HCT116 (cell line): ENCODE measurements around the gene GNG2. TPM values are rescaled to one million over a fixed set of nuclear protein-coding genes. Genes with fewer than 3 reads are reported as not detected.

Source experiments
- ATAC-seq: fragments of 200-7000 bp; cut with Tn5 transposase; 2 replicates; pipeline ENCODE4 v1.9.1; 2020; ENCODE audit warnings: mild to moderate bottlenecking, moderate library complexity
- BruUV-seq: library from RNA; stranded (reverse); fragments of 400-500 nt; replicated peaks from 2 replicates; lab custom pipeline; 2021; lab: Mats Ljungman, UMichigan
- CTCF ChIA-PET: fragments of 300-600 bp; sonication (Branson Sonifier 250); formaldehyde crosslinking; loops from one replicate; lab custom pipeline; 2021; ENCODE audit warnings: antibody characterized with exemption; lab: Charles Lee
- POLR2A ChIA-PET: fragments of 300-600, 350-600 bp; sonication (Branson Sonifier 250); formaldehyde crosslinking; loops from one replicate; lab custom pipeline; 2021; ENCODE audit warnings: antibody characterized with exemption; lab: Charles Lee
- RAD21 ChIA-PET, 2 experiments: fragments of 300-600 bp; sonication (Branson Sonifier 250); formaldehyde crosslinking; loops; one replicate each; lab custom pipeline; 2023; ENCODE audit warnings: low total read pairs in 2 of 2; ENCODE audit not compliant: uncharacterized antibody in 2 of 2, unreplicated experiment in 2 of 2, low non-redundant PET in 1 of 2; lab: Charles Lee
- DNase-seq: peaks from one replicate; pipeline ENCODE4 v3.0.0-alpha.2; 2010; ENCODE audit warnings: low read depth, low spot score
- H2AFZ ChIP-seq: fragments of 200-600 bp; shearing (Covaris generic), sonication (generic); 2 replicates; pipeline ENCODE4 v1.6.1; 2017; ENCODE audit warnings: low read depth, mixed run types, mixed read lengths, antibody characterized with exemption, low read length; ENCODE audit not compliant: poor library complexity, severe bottlenecking
- H3K27ac ChIP-seq: 2 replicates; pipeline ENCODE4 v1.5.1; 2012; ENCODE audit warnings: low read depth, low read length
- H3K27me3 ChIP-seq: fragments of 200-600 bp; sonication (generic); 2 replicates; pipeline ENCODE4 v1.6.1; 2016; ENCODE audit warnings: mixed run types, low read length, mixed read lengths; ENCODE audit not compliant: insufficient read depth
- H3K36me3 ChIP-seq, 2 experiments: fragments of 200-500 bp in 1 of 2; fragments of 200-600 bp in 1 of 2; sonication (Bioruptor generic) in 1 of 2; sonication (generic) in 1 of 2; 2 replicates each; pipeline versions ENCODE4 v1.5.1 to v1.6.1; 2014 to 2016; ENCODE audit warnings: low read length in 2 of 2, inconsistent platforms in 1 of 2, mixed read lengths in 1 of 2, mixed run types in 1 of 2; ENCODE audit not compliant: insufficient read depth in 2 of 2, control insufficient read depth in 1 of 2
- H3K4me1 ChIP-seq, 2 experiments: fragments of 200-600 bp in 1 of 2; sonication (generic) in 1 of 2; 2 replicates each; pipeline versions ENCODE4 v1.5.1 to v1.6.1; 2012 to 2017; ENCODE audit warnings: low read length in 2 of 2, inconsistent platforms in 1 of 2, mild to moderate bottlenecking in 1 of 2, mixed read lengths in 1 of 2, mixed run types in 1 of 2, moderate library complexity in 1 of 2; ENCODE audit not compliant: insufficient read depth in 2 of 2, control insufficient read depth in 1 of 2
- H3K4me2 ChIP-seq: fragments of 200-600 bp; sonication (generic); 2 replicates; pipeline ENCODE4 v1.6.1; 2017; ENCODE audit warnings: mixed run types, low read length, mixed read lengths
- H3K4me3 ChIP-seq, 2 experiments: fragments of 200-600 bp in 1 of 2; sonication (generic) in 1 of 2; replicated peaks in 1 of 2; 2 replicates each; pipeline ENCODE4 v1.5.1; 2011 to 2016; ENCODE audit warnings: low read length in 2 of 2, control low read depth in 1 of 2, low read depth in 1 of 2, mild to moderate bottlenecking in 1 of 2, mixed read lengths in 1 of 2, mixed run types in 1 of 2
- H3K79me2 ChIP-seq: fragments of 200-600 bp; sonication (generic); 2 replicates; pipeline ENCODE4 v1.6.1; 2017; ENCODE audit warnings: mild to moderate bottlenecking, mixed run types, low read length, moderate library complexity, mixed read lengths; ENCODE audit not compliant: insufficient read depth
- H3K9ac ChIP-seq: fragments of 200-600 bp; sonication (generic); 2 replicates; pipeline ENCODE4 v1.6.1; 2016; ENCODE audit warnings: low read length, mixed read lengths
- H3K9me2 ChIP-seq: fragments of 200-600 bp; sonication (generic), shearing (Covaris generic); 2 replicates; pipeline ENCODE4 v1.6.1; 2017; ENCODE audit warnings: mixed run types, mild to moderate bottlenecking, moderate library complexity; ENCODE audit not compliant: insufficient read depth
- H3K9me3 ChIP-seq, 2 experiments: fragments of 200-500 bp in 1 of 2; fragments of 200-600 bp in 1 of 2; sonication (Bioruptor generic) in 1 of 2; sonication (generic) in 1 of 2; 2 replicates each; pipeline ENCODE4 v1.6.1; 2014 to 2017; ENCODE audit warnings: low read length in 2 of 2, mixed read lengths in 2 of 2, inconsistent platforms in 1 of 2, low read depth in 1 of 2, mild to moderate bottlenecking in 1 of 2, mixed run types in 1 of 2, moderate library complexity in 1 of 2; ENCODE audit not compliant: control insufficient read depth in 1 of 2, insufficient read depth in 1 of 2
- H4K20me1 ChIP-seq: fragments of 200-600 bp; sonication (generic), shearing (Covaris generic); 2 replicates; pipeline ENCODE4 v1.6.1; 2017; ENCODE audit warnings: mixed run types, mild to moderate bottlenecking, moderate library complexity; ENCODE audit not compliant: insufficient read depth
- CBX3 ChIP-seq: IDR thresholded peaks from 2 replicates; pipeline ENCODE4 v1.6.1; 2012; ENCODE audit warnings: low read depth
- CEBPB ChIP-seq: IDR thresholded peaks from 2 replicates; pipeline ENCODE4 v1.6.1; 2012; ENCODE audit warnings: low read depth
- EGR1 ChIP-seq: IDR thresholded peaks from 2 replicates; pipeline ENCODE4 v1.6.1; 2012; ENCODE audit warnings: low read depth
- ELF1 ChIP-seq: IDR thresholded peaks from 2 replicates; pipeline ENCODE4 v1.6.1; 2012; ENCODE audit warnings: low read depth, borderline replicate concordance
- EZH2 ChIP-seq: fragments of 200-600 bp; sonication (generic); IDR thresholded peaks from 2 replicates; pipeline ENCODE4 v1.6.1; 2017; ENCODE audit warnings: antibody characterized with exemption, mixed run types
- EZH2phosphoT487 ChIP-seq: fragments of 200-600 bp; IDR thresholded peaks from 2 replicates; pipeline ENCODE4 v1.6.1; 2018; ENCODE audit warnings: antibody characterized with exemption, borderline replicate concordance
- JUND ChIP-seq: IDR thresholded peaks from 2 replicates; pipeline ENCODE4 v1.6.1; 2012
- POLR2AphosphoS5 ChIP-seq: IDR thresholded peaks from 2 replicates; pipeline ENCODE4 v1.6.1; 2011; ENCODE audit warnings: mild to moderate bottlenecking, low read depth, low read length, moderate library complexity
- RAD21 ChIP-seq: IDR thresholded peaks from 2 replicates; pipeline ENCODE4 v1.6.1; 2012; ENCODE audit warnings: low read depth, mild to moderate bottlenecking
- SIN3A ChIP-seq: IDR thresholded peaks from 2 replicates; pipeline ENCODE4 v1.6.1; 2012; ENCODE audit warnings: low read depth
- SRF ChIP-seq: IDR thresholded peaks from 2 replicates; pipeline ENCODE4 v1.6.1; 2012; ENCODE audit warnings: low read depth
- TCF7L2 ChIP-seq: IDR thresholded peaks from 2 replicates; pipeline ENCODE4 v1.7.0; 2011; ENCODE audit warnings: borderline replicate concordance, inconsistent platforms; ENCODE audit not compliant: insufficient read depth, insufficient read length; ENCODE audit errors: extremely low read depth
- ZFX ChIP-seq: fragments of 450-650 bp; IDR thresholded peaks from 2 replicates; pipeline ENCODE4 v1.6.1; 2017
- intact Hi-C: fragments of 100-400 bp; cut with micrococcal nuclease; formaldehyde crosslinking; loops from 2 replicates; pipeline ENCODE4 v1.10.0; 2022
- total RNA-seq: library from RNA; stranded (reverse); gene quantifications from one replicate; pipeline ENCODE4 v1.2.1, GENCODE V29; 2021; ENCODE audit not compliant: unreplicated experiment
- TF ChIP-seq, protein P1 (sequence below): IDR thresholded peaks from 2 replicates; pipeline ENCODE4 v1.6.1; 2012
- TF ChIP-seq, protein P2 (sequence below): IDR thresholded peaks from 2 replicates; pipeline ENCODE4 v1.6.1; 2011; ENCODE audit warnings: mild to moderate bottlenecking, low read length, moderate library complexity; ENCODE audit not compliant: insufficient replicate concordance; ENCODE audit errors: extremely low read depth

GNG2 gene
- total RNA-seq, 1 experiment from 2014 or later = 0.74 TPM

DNA sequence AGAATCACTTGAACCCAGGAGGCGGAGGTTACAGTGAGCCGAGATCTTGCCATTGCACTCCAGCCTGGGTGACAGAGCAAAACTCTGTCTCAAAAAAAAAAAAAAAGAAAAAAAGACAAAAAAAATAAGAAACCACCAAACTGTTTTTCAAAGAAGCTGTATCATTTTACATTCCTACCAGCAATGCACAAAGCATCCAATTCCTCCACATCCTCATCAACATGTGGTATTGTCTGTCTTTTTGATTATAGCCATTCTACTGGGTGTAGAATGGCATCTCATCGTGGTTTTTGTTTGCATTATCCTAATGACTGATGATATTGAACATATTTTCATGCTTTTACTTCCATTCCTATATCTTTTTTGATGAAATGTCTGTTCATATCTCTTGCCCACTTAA, 36.2 kb upstream of the GNG2 start:
- CTCF ChIA-PET = no interaction called here
- TF ChIP-seq, protein P1, sequence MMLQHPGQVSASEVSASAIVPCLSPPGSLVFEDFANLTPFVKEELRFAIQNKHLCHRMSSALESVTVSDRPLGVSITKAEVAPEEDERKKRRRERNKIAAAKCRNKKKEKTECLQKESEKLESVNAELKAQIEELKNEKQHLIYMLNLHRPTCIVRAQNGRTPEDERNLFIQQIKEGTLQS = no peak
- TF ChIP-seq ZFX (no peak), RAD21 (no peak), CBX3 (no peak), SRF (no peak), TCF7L2 (no peak), EZH2 (no peak), EZH2phosphoT487 (no peak), CEBPB (no peak), ELF1 (no peak), POLR2AphosphoS5 (no peak), SIN3A (no peak), JUND (no peak), EGR1 (no peak)
- TF ChIP-seq, protein P2, sequence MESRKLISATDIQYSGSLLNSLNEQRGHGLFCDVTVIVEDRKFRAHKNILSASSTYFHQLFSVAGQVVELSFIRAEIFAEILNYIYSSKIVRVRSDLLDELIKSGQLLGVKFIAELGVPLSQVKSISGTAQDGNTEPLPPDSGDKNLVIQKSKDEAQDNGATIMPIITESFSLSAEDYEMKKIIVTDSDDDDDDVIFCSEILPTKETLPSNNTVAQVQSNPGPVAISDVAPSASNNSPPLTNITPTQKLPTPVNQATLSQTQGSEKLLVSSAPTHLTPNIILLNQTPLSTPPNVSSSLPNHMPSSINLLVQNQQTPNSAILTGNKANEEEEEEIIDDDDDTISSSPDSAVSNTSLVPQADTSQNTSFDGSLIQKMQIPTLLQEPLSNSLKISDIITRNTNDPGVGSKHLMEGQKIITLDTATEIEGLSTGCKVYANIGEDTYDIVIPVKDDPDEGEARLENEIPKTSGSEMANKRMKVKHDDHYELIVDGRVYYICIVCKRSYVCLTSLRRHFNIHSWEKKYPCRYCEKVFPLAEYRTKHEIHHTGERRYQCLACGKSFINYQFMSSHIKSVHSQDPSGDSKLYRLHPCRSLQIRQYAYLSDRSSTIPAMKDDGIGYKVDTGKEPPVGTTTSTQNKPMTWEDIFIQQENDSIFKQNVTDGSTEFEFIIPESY = no peak
- TF ChIP-seq, all 23 proteins: peak for 0
- no peaks in the 10 kb centered on the region for H3K9me3 ChIP-seq
- intact Hi-C loops = no loop called here
- no TSS peak for BruUV-seq
- no peak overlapping the region for H3K4me2 ChIP-seq
- no peaks in the 10 kb centered on the region for H3K79me2 ChIP-seq
- H3K9ac ChIP-seq = no peak overlapping the region
- no peak for DNase-seq
- POLR2A ChIA-PET = no interaction called here
- RAD21 ChIA-PET = no interaction called here
- peaks cover 7 to 22% of the 10 kb centered on the region in 2 experiments; a peak in 3 of 4 replicates for H3K4me1 ChIP-seq
- H2AFZ ChIP-seq = no peak overlapping the region
- H4K20me1 ChIP-seq = no peaks in the 10 kb centered on the region
- H3K27me3 ChIP-seq = no peaks in the 10 kb centered on the region
- H3K36me3 ChIP-seq = no peaks in the 10 kb centered on the region
- no peak overlapping the region for H3K27ac ChIP-seq
- no peak for ATAC-seq
- no peaks in the 10 kb centered on the region for H3K9me2 ChIP-seq
- H3K4me3 ChIP-seq = no peak overlapping the region
